NT2/D1 (cell line): ENCODE data around the gene BCAN.

Source experiments
- DNase-seq: peaks from one replicate; pipeline ENCODE4 v3.0.0-alpha.2; 2011; ENCODE audit warnings: low read depth, low spot score
- H3K27me3 ChIP-seq: 2 replicates; pipeline ENCODE4 v1.6.0; 2011; ENCODE audit warnings: mild to moderate bottlenecking; ENCODE audit not compliant: insufficient read length, insufficient read depth
- H3K36me3 ChIP-seq: 2 replicates; pipeline ENCODE4 v1.6.1; 2011; ENCODE audit warnings: mild to moderate bottlenecking, low read length, mixed read lengths; ENCODE audit not compliant: insufficient read depth, insufficient read length
- H3K4me1 ChIP-seq: 2 replicates; pipeline ENCODE4 v1.5.1; 2011; ENCODE audit not compliant: insufficient read depth, insufficient read length
- H3K4me3 ChIP-seq: 2 replicates; pipeline ENCODE4 v1.5.1; 2011; ENCODE audit warnings: low read depth; ENCODE audit not compliant: insufficient read length
- H3K9ac ChIP-seq: 2 replicates; pipeline ENCODE4 v1.6.0; 2011; ENCODE audit warnings: low read depth; ENCODE audit not compliant: insufficient read length
- H3K9me3 ChIP-seq: 2 replicates; pipeline ENCODE4 v1.5.1; 2011; ENCODE audit warnings: mild to moderate bottlenecking, low read length; ENCODE audit not compliant: insufficient read depth
- SUZ12 ChIP-seq: IDR thresholded peaks from 2 replicates; pipeline ENCODE4 v1.6.1; 2011; ENCODE audit not compliant: insufficient read length, insufficient read depth; ENCODE audit errors: extremely low read depth
- YY1 ChIP-seq: IDR thresholded peaks from 2 replicates; pipeline ENCODE4 v1.6.1; 2011; ENCODE audit not compliant: insufficient read length, insufficient read depth
- ZNF274 ChIP-seq: IDR thresholded peaks from 2 replicates; pipeline ENCODE4 v1.6.1; 2011; ENCODE audit warnings: mild to moderate bottlenecking, low read depth, low read length

Gene BCAN

DNA sequence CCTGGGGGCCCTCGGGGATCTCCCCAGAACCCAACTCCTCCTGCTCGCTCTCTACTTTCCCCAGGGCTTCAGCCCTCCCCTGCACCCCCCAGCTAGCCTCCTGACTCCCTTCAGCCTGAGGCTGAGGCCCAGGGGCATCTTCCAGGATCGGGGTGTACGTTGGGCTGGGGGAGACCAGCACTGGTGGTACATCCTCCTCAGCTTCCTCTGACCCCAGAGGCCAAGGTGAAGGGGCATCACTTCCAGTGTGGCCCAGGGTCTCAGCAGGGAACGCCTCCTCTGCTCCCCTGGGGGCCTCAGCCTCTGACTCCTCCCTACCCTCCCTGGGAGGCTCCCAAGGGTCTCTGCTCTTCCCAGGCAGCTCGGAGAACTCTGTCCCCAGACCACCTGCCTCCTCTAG is 28.4 kb downstream of the BCAN start:
- H3K9ac ChIP-seq: peak overlapping the region; percentile 61
- H3K4me1 ChIP-seq: peaks cover 74% of the 10 kb centered on the region
- H3K4me3 ChIP-seq: no peak overlapping the region

DNA sequence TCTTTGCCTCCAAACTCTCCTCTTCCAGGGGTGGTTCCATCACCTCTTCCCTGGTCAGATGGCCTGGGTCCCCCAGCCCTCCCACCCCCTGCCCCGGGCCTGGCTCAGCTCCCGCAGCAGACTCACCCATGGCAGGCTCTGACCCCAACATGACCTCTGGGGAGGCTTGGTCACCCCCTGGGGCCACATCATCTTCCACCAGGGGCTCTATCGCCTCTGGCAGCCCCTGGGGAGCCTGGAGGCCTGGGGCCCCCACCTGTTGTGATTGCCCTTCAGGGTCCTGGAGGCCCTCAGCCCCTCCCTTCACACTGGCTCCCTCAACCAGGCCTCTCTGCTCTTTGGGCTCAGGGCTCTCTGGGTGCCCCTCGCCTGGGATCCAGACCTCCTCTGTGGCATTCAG is 28.9 kb downstream of the BCAN start:
- peaks cover 57% of the 10 kb centered on the region for H3K36me3 ChIP-seq
- H3K4me1 ChIP-seq: peaks cover 71% of the 10 kb centered on the region
- peaks cover 10% of the 10 kb centered on the region; the same call in 1 of the 2 replicates for H3K9me3 ChIP-seq
- no peak overlapping the region for H3K4me3 ChIP-seq
- DNase-seq: no peak
- H3K27me3 ChIP-seq: no peaks in the 10 kb centered on the region
- TF ChIP-seq SUZ12: no peak
- TF ChIP-seq ZNF274: no peak
- no peak for TF ChIP-seq YY1
- peak overlapping the region; percentile 32 for H3K9ac ChIP-seq

More for the DNA sequence above, 28.4 kb downstream of the BCAN start:
- H3K36me3 ChIP-seq: peaks cover 53% of the 10 kb centered on the region
- no peaks in the 10 kb centered on the region for H3K27me3 ChIP-seq
- no peak for DNase-seq
- peaks cover 10% of the 10 kb centered on the region; the same call in 1 of the 2 replicates for H3K9me3 ChIP-seq
- TF ChIP-seq ZNF274: no peak
- TF ChIP-seq YY1: no peak
- TF ChIP-seq SUZ12: no peak

GRCh38 chr1:156671804-156672203 is 29.9 kb downstream of the BCAN start:
- H3K27me3 ChIP-seq: no peaks in the 10 kb centered on the region
- no peak overlapping the region for H3K4me3 ChIP-seq
- H3K4me1 ChIP-seq: peaks cover 67% of the 10 kb centered on the region
- no peak for TF ChIP-seq YY1
- no peak for TF ChIP-seq ZNF274
- no peak for TF ChIP-seq SUZ12
- peaks cover 10% of the 10 kb centered on the region; the same call in 1 of the 2 replicates for H3K9me3 ChIP-seq
- H3K9ac ChIP-seq: no peak overlapping the region
- peaks cover 65% of the 10 kb centered on the region for H3K36me3 ChIP-seq
- no peak for DNase-seq

GRCh38 chr1:156673387-156674121 is 31.6 kb downstream of the BCAN start:
- Histone ChIP-seq H3K4me3 (peak overlapping the region; percentile 94), H3K4me1 (peaks cover 55% of the 10 kb centered on the region), H3K27me3 (no peaks in the 10 kb centered on the region), H3K9me3 (peaks cover 10% of the 10 kb centered on the region; the same call in 1 of the 2 replicates), H3K9ac (peak overlapping the region; percentile 98), H3K36me3 (peaks cover 65% of the 10 kb centered on the region)
- peak; percentile 100 for DNase-seq
- peak; percentile 22 for TF ChIP-seq YY1
- TF ChIP-seq SUZ12: no peak
- no peak for TF ChIP-seq ZNF274

GRCh38 chr1:156675210-156676113 is 33.5 kb downstream of the BCAN start:
- peak overlapping the region; percentile 98 for H3K9ac ChIP-seq
- peaks cover 10% of the 10 kb centered on the region; the same call in 1 of the 2 replicates for H3K9me3 ChIP-seq
- H3K27me3 ChIP-seq: no peaks in the 10 kb centered on the region
- peak overlapping the region; percentile 94 for H3K4me3 ChIP-seq
- peaks cover 36% of the 10 kb centered on the region for H3K4me1 ChIP-seq
- peaks cover 58% of the 10 kb centered on the region for H3K36me3 ChIP-seq
- TF ChIP-seq SUZ12 (no peak), ZNF274 (no peak), YY1 (no peak)
- DNase-seq: no peak

GRCh38 chr1:156676114-156676819 is 34.4 kb downstream of the BCAN start:
- peak overlapping the region; percentile 98 for H3K9ac ChIP-seq
- peaks cover 10% of the 10 kb centered on the region; the same call in 1 of the 2 replicates for H3K9me3 ChIP-seq
- TF ChIP-seq SUZ12: no peak
- TF ChIP-seq YY1: no peak

More at GRCh38 chr1:156676114-156676819, 34.4 kb downstream of the BCAN start:
- no peak for DNase-seq
- H3K4me1 ChIP-seq: peaks cover 30% of the 10 kb centered on the region
- H3K4me3 ChIP-seq: peak overlapping the region; percentile 94
- H3K27me3 ChIP-seq: no peaks in the 10 kb centered on the region
- H3K36me3 ChIP-seq: peaks cover 50% of the 10 kb centered on the region
